Measurements from ENCODE around the gene GUCY2D. TPM values are rescaled to one million over a fixed set of nuclear protein-coding genes. Genes with fewer than 3 reads are reported as not detected.

Gene GUCY2D
- total RNA-seq, 2 experiments from 2014 or later = not detected

GRCh38 chr17:8013731-8014557 is 11.5 kb downstream of the GUCY2D start:
- CTCF ChIA-PET (ENCODE audit: unreplicated experiment) = no interaction called here
- TF ChIP-seq EZH2phosphoT487 (IDR thresholded peaks at IDR 0.05; ENCODE audit: borderline replicate concordance, low read depth, low read length) (no peak), CTCF (conservative IDR thresholded peaks at IDR 0.05; ENCODE audit: low read length) (no peak)
- Histone ChIP-seq H2AFZ (ENCODE audit: low read length) (no peak overlapping the region), H3K36me3 (ENCODE audit: insufficient read depth, low read length) (no peaks in the 10 kb centered on the region), H3K4me2 (ENCODE audit: low read length) (no peak overlapping the region), H3K79me2 (ENCODE audit: insufficient read depth, low read depth, low read length) (no peaks in the 10 kb centered on the region), H3K9me3 (ENCODE audit: low read length) (no peaks in the 10 kb centered on the region), H3K9me2 (ENCODE audit: insufficient read depth, low read length) (no peaks in the 10 kb centered on the region), H3K4me1 (ENCODE audit: insufficient read depth, low read length, poor library complexity, severe bottlenecking) (peaks cover 7% of the 10 kb centered on the region), H4K20me1 (ENCODE audit: insufficient read depth, low read length) (no peaks in the 10 kb centered on the region), H3K27ac (ENCODE audit: low read depth, low read length, poor library complexity, severe bottlenecking) (no peak overlapping the region), H3K4me3 (ENCODE audit: low read depth, low read length, poor library complexity, severe bottlenecking) (no peak overlapping the region)
- intact Hi-C loops (cut with micrococcal nuclease; ENCODE audit: unreplicated experiment) = no loop called here
- POLR2A ChIA-PET = no interaction called here
- BruUV-seq (replicated peaks) = no TSS peak
- DNase-seq (ENCODE audit: low spot score) = no peak

- no peak for DNase-seq (ENCODE audit: low spot score)
- Histone ChIP-seq H3K4me1 (ENCODE audit: insufficient read depth, low read length, poor library complexity, severe bottlenecking) (peaks cover 7% of the 10 kb centered on the region), H3K79me2 (ENCODE audit: insufficient read depth, low read depth, low read length) (no peaks in the 10 kb centered on the region), H3K9me2 (ENCODE audit: insufficient read depth, low read length) (no peaks in the 10 kb centered on the region), H3K4me3 (ENCODE audit: low read depth, low read length, poor library complexity, severe bottlenecking) (no peak overlapping the region), H3K9me3 (ENCODE audit: low read length) (no peaks in the 10 kb centered on the region), H2AFZ (ENCODE audit: low read length) (no peak overlapping the region), H4K20me1 (ENCODE audit: insufficient read depth, low read length) (no peaks in the 10 kb centered on the region), H3K36me3 (ENCODE audit: insufficient read depth, low read length) (no peaks in the 10 kb centered on the region), H3K27ac (ENCODE audit: low read depth, low read length, poor library complexity, severe bottlenecking) (no peak overlapping the region), H3K4me2 (ENCODE audit: low read length) (no peak overlapping the region)
- ChIA-PET POLR2A (no interaction called here), CTCF (ENCODE audit: unreplicated experiment) (no interaction called here)
- intact Hi-C loops (cut with micrococcal nuclease; ENCODE audit: unreplicated experiment) = no loop called here
- BruUV-seq (replicated peaks) = no TSS peak
- TF ChIP-seq CTCF (conservative IDR thresholded peaks at IDR 0.05; ENCODE audit: low read length) = no peak
- no peak for TF ChIP-seq EZH2phosphoT487 (IDR thresholded peaks at IDR 0.05; ENCODE audit: borderline replicate concordance, low read depth, low read length)
These were observed 12.1 kb downstream of the GUCY2D start for GRCh38 chr17:8014558-8014850.

GRCh38 chr17:8015236-8015956 is 13.0 kb downstream of the GUCY2D start:
- H2AFZ ChIP-seq (ENCODE audit: low read length) = no peak overlapping the region

More at GRCh38 chr17:8015236-8015956, 13.0 kb downstream of the GUCY2D start:
- Histone ChIP-seq H3K79me2 (ENCODE audit: insufficient read depth, low read depth, low read length) (no peaks in the 10 kb centered on the region), H3K4me3 (ENCODE audit: low read depth, low read length, poor library complexity, severe bottlenecking) (no peak overlapping the region), H3K4me1 (ENCODE audit: insufficient read depth, low read length, poor library complexity, severe bottlenecking) (peaks cover 7% of the 10 kb centered on the region), H3K27ac (ENCODE audit: low read depth, low read length, poor library complexity, severe bottlenecking) (no peak overlapping the region), H4K20me1 (ENCODE audit: insufficient read depth, low read length) (no peaks in the 10 kb centered on the region), H3K36me3 (ENCODE audit: insufficient read depth, low read length) (no peaks in the 10 kb centered on the region), H3K9me3 (ENCODE audit: low read length) (no peaks in the 10 kb centered on the region), H3K4me2 (ENCODE audit: low read length) (no peak overlapping the region), H3K9me2 (ENCODE audit: insufficient read depth, low read length) (no peaks in the 10 kb centered on the region)
- BruUV-seq (replicated peaks) = no TSS peak
- ChIA-PET CTCF (ENCODE audit: unreplicated experiment) (no interaction called here), POLR2A (no interaction called here)
- intact Hi-C loops (cut with micrococcal nuclease; ENCODE audit: unreplicated experiment) = no loop called here
- no peak for DNase-seq (ENCODE audit: low spot score)
- TF ChIP-seq EZH2phosphoT487 (IDR thresholded peaks at IDR 0.05; ENCODE audit: borderline replicate concordance, low read depth, low read length) (no peak), CTCF (conservative IDR thresholded peaks at IDR 0.05; ENCODE audit: low read length) (no peak)

Measured in OCI-LY7 (cell line).